HepG2 (cell line): Measurements from ENCODE around the gene BCAS3. TPM values are rescaled to one million over a fixed set of nuclear protein-coding genes. Genes with fewer than 3 reads are reported as not detected.

Experiments used
- ATM ChIP-seq: fragments of 450-650 bp; IDR thresholded peaks from 2 replicates; pipeline ENCODE4 v1.7.1; 2017; ENCODE audit warnings: mild to moderate bottlenecking, borderline replicate concordance
- FOXA1 ChIP-seq, 2 experiments: fragments of 450-650 bp in 1 of 2; sonication (generic) in 1 of 2; formaldehyde crosslinking in 1 of 2; IDR thresholded peaks; 2 replicates each; pipeline versions ENCODE4 v1.4.0 to v1.6.1; 2016 to 2020; ENCODE audit warnings: missing genetic modification reagents in 1 of 2
- HBP1 ChIP-seq: IDR thresholded peaks from 2 replicates; pipeline ENCODE4 v1.6.1; 2016; ENCODE audit warnings: low read depth, control low read depth
- IKZF5 ChIP-seq: IDR thresholded peaks from 2 replicates; pipeline ENCODE4 v1.6.1; 2018; ENCODE audit warnings: missing genetic modification reagents, mild to moderate bottlenecking, missing compliant biosample characterization
- NCOA5 ChIP-seq: sonication (generic); formaldehyde crosslinking; IDR thresholded peaks from 2 replicates; pipeline ENCODE4 v1.4.0; 2020; ENCODE audit warnings: missing genetic modification reagents
- NKX3-1 ChIP-seq: sonication (generic); formaldehyde crosslinking; IDR thresholded peaks from 2 replicates; pipeline ENCODE4 v1.5.0; 2020; ENCODE audit warnings: missing genetic modification reagents
- POLR2G ChIP-seq: fragments of 200-400 bp; formaldehyde crosslinking; IDR thresholded peaks from 2 replicates; pipeline ENCODE4 v1.6.1; 2018; ENCODE audit warnings: mild to moderate bottlenecking, low read depth, low read length, moderate library complexity
- RFX3 ChIP-seq: IDR thresholded peaks from 2 replicates; pipeline ENCODE4 v1.6.1; 2016; ENCODE audit warnings: missing biosample characterization, missing genetic modification reagents
- SRY ChIP-seq: sonication (generic); formaldehyde crosslinking; IDR thresholded peaks from 2 replicates; pipeline ENCODE4 v1.8.0; 2022; ENCODE audit warnings: mild to moderate bottlenecking, missing genetic modification reagents
- TFDP1 ChIP-seq: IDR thresholded peaks from 2 replicates; pipeline ENCODE4 v1.6.1; 2016; ENCODE audit warnings: missing compliant biosample characterization, missing genetic modification reagents, borderline replicate concordance
- TRAFD1 ChIP-seq: sonication (generic); formaldehyde crosslinking; IDR thresholded peaks from 2 replicates; pipeline ENCODE4 v1.5.1; 2020; ENCODE audit warnings: missing genetic modification reagents, mild to moderate bottlenecking, borderline replicate concordance
- ZBED4 ChIP-seq: sonication (generic); formaldehyde crosslinking; IDR thresholded peaks from 2 replicates; pipeline ENCODE4 v1.4.0; 2020; ENCODE audit warnings: missing genetic modification reagents, borderline replicate concordance
- ZFP82 ChIP-seq: sonication (generic); formaldehyde crosslinking; IDR thresholded peaks from 2 replicates; pipeline ENCODE4 v1.5.1; 2020; ENCODE audit warnings: mild to moderate bottlenecking, missing genetic modification reagents, borderline replicate concordance
- ZNF136 ChIP-seq: sonication (generic); formaldehyde crosslinking; IDR thresholded peaks from 2 replicates; pipeline ENCODE4 v1.8.1; 2022; ENCODE audit warnings: low read depth, mild to moderate bottlenecking, moderate library complexity, missing genetic modification reagents
- ZNF205 ChIP-seq: IDR thresholded peaks from 2 replicates; pipeline ENCODE4 v1.6.1; 2018; ENCODE audit warnings: missing biosample characterization, missing genetic modification reagents
- ZNF260 ChIP-seq: sonication (generic); formaldehyde crosslinking; IDR thresholded peaks from 2 replicates; pipeline ENCODE4 v1.4.0; 2020; ENCODE audit warnings: missing genetic modification reagents, low read depth, mild to moderate bottlenecking, borderline replicate concordance
- ZNF709 ChIP-seq: sonication (generic); formaldehyde crosslinking; IDR thresholded peaks from 2 replicates; pipeline ENCODE4 v1.5.0; 2020; ENCODE audit warnings: mild to moderate bottlenecking, missing genetic modification reagents
- ZSCAN31 ChIP-seq: sonication (generic); formaldehyde crosslinking; IDR thresholded peaks from 2 replicates; pipeline ENCODE4 v1.5.0; 2020; ENCODE audit warnings: low read depth, mild to moderate bottlenecking, missing genetic modification reagents
- polyA plus RNA-seq, 8 experiments: library from polyadenylated mRNA; depleted of rRNA in 3 of 8; stranded (reverse) in 7 of 8; unstranded in 1 of 8; fragments of >200 nt; fragmentation: Illumina TruSeq in 4 of 8; extraction: Trizol in 4 of 8; gene quantifications; 2 replicates each; pipeline versions ENCODE4 v1.2.1 to v1.2.3, GENCODE V29; 2011 to 2016; ENCODE audit warnings: low read depth in 4 of 8, missing spikeins in 1 of 8, mixed read lengths in 1 of 8; ENCODE audit not compliant: insufficient read depth in 1 of 8
- total RNA-seq, 5 experiments: library from RNA; depleted of rRNA; stranded (reverse); fragments of >200 nt; fragmentation: Illumina TruSeq; extraction: Trizol; gene quantifications; 2 replicates each; pipeline ENCODE4 v1.2.3, GENCODE V29; 2016; ENCODE audit warnings: low read depth in 1 of 5

Gene BCAS3
- total and polyA plus RNA-seq, 2 of the 13 experiments (the other 11 are each of a cell fraction or from before 2014, with no cell fraction given) = 10.7 to 11.2 TPM

GRCh38 chr17:61313461-61314326, 636.0 kb downstream of the BCAS3 start (continued):
- TF ChIP-seq IKZF5 (CRISPR knock-in tag) (no peak), NKX3-1 (CRISPR knock-in tag) (no peak), HBP1 (CRISPR knock-in tag) (no peak), POLR2G (peak; percentile 53), NCOA5 (no peak), ZFP82 (CRISPR knock-in tag) (no peak), ZNF205 (CRISPR knock-in tag) (no peak), FOXA1 (IDR thresholded peaks at IDR 0.05) (no peak), FOXA1 (CRISPR knock-in tag; IDR thresholded peaks at IDR 0.05) (no peak), TFDP1 (CRISPR knock-in tag) (no peak), RFX3 (CRISPR knock-in tag) (no peak), ZBED4 (CRISPR knock-in tag) (no peak), ZNF709 (CRISPR knock-in tag) (no peak), ZNF260 (CRISPR knock-in tag) (no peak), ZSCAN31 (no peak), SRY (CRISPR knock-in tag) (no peak), TRAFD1 (CRISPR knock-in tag) (no peak), ATM (no peak), ZNF136 (CRISPR knock-in tag) (0 out of 2 replicates have a peak, but pooled peaks have one; percentile 49)
